Upper lobe of right lung (tissue), 1 donor: ENCODE data around the gene MCM10. TPM values are rescaled to one million over a fixed set of nuclear protein-coding genes. Genes with fewer than 3 reads are reported as not detected.
A peak's percentile ranks its signal among the peaks of the same experiment; 100 is the strongest.

Experiments
- ATAC-seq: fragments of 200-7000 bp; cut with Tn5 transposase; one replicate; pipeline ENCODE4 v1.9.1; 2020; ENCODE audit warnings: mild to moderate bottlenecking, moderate library complexity
- DNase-seq: peaks from one replicate; pipeline ENCODE4 v3.0.0-alpha.2; 2020
- H3K27ac ChIP-seq: fragments of 200-600 bp; one replicate; pipeline ENCODE4 v1.8.0; 2022
- H3K27me3 ChIP-seq: fragments of 200-600 bp; one replicate; pipeline ENCODE4 v1.8.0; 2022; ENCODE audit warnings: mild to moderate bottlenecking
- H3K36me3 ChIP-seq: fragments of 200-600 bp; one replicate; pipeline ENCODE4 v1.8.0; 2022
- H3K4me1 ChIP-seq: fragments of 200-600 bp; one replicate; pipeline ENCODE4 v1.8.0; 2022
- H3K4me3 ChIP-seq: fragments of 200-600 bp; one replicate; pipeline ENCODE4 v1.8.0; 2022; ENCODE audit warnings: mild to moderate bottlenecking
- H3K9me3 ChIP-seq: fragments of 200-600 bp; one replicate; pipeline ENCODE4 v1.8.0; 2022
- CTCF ChIP-seq: fragments of 200-600 bp; IDR thresholded peaks from one replicate; pipeline ENCODE4 v1.8.0; 2022; ENCODE audit warnings: antibody characterized with exemption
- intact Hi-C: fragments of 100-400 bp; cut with DNase I; formaldehyde crosslinking; loops from one replicate; pipeline ENCODE4 v1.11.0; 2022
- total RNA-seq: library from RNA; stranded (reverse); fragmentation: NEBNext Ultra II Directional; extraction: Animal tissue kit (Norgen Biotek cat#: 25700); gene quantifications from one replicate; pipeline ENCODE4 v1.2.1, GENCODE V29; 2021
- donor health status: DM: no; HTN: yes; CAD: no; lungs with severe emphysema.

Gene MCM10
- total RNA-seq, 1 donor from 2014 or later: 0.78 TPM

GRCh38 chr10:13222151-13222550 lies 60.8 kb downstream of the MCM10 start:
- Histone ChIP-seq H3K4me1 (no peaks in the 10 kb centered on the region), H3K4me3 (no peak overlapping the region), H3K9me3 (no peaks in the 10 kb centered on the region), H3K27ac (no peak overlapping the region), H3K36me3 (no peaks in the 10 kb centered on the region), H3K27me3 (no peaks in the 10 kb centered on the region)
- no peak for TF ChIP-seq CTCF
- peak; percentile 29 for ATAC-seq
- intact Hi-C loops: no loop called here
- DNase-seq: peak; percentile 40

GRCh38 chr10:13222566-13222965 lies 61.2 kb downstream of the MCM10 start:
- Histone ChIP-seq H3K4me3 (no peak overlapping the region), H3K27me3 (no peaks in the 10 kb centered on the region), H3K27ac (no peak overlapping the region), H3K4me1 (no peaks in the 10 kb centered on the region), H3K36me3 (no peaks in the 10 kb centered on the region), H3K9me3 (no peaks in the 10 kb centered on the region)
- ATAC-seq (no peak), DNase-seq (peak; percentile 19)
- no peak for TF ChIP-seq CTCF
- intact Hi-C loops: no loop called here

- intact Hi-C loops: no loop called here
- DNase-seq (no peak), ATAC-seq (no peak)
- Histone ChIP-seq H3K36me3 (no peaks in the 10 kb centered on the region), H3K9me3 (no peaks in the 10 kb centered on the region), H3K27me3 (no peaks in the 10 kb centered on the region), H3K4me3 (no peak overlapping the region), H3K4me1 (no peaks in the 10 kb centered on the region), H3K27ac (no peak overlapping the region)
- no peak for TF ChIP-seq CTCF
Observed at GRCh38 chr10:13223241-13223640, 61.9 kb downstream of the MCM10 start.

GRCh38 chr10:13224210-13224995 lies 63.0 kb downstream of the MCM10 start:
- TF ChIP-seq CTCF: no peak
- intact Hi-C loops: no loop called here
- peak; percentile 47 for DNase-seq

GRCh38 chr10:13225601-13226000 lies 64.2 kb downstream of the MCM10 start:
- Histone ChIP-seq H3K9me3 (no peaks in the 10 kb centered on the region), H3K27me3 (no peaks in the 10 kb centered on the region), H3K4me1 (no peaks in the 10 kb centered on the region), H3K4me3 (no peak overlapping the region), H3K27ac (no peak overlapping the region), H3K36me3 (no peaks in the 10 kb centered on the region)
- intact Hi-C loops: no loop called here
- DNase-seq: peak; percentile 19
- no peak for TF ChIP-seq CTCF
- no peak for ATAC-seq

More at GRCh38 chr10:13224210-13224995, 63.0 kb downstream of the MCM10 start:
- Histone ChIP-seq H3K27me3 (no peaks in the 10 kb centered on the region), H3K36me3 (no peaks in the 10 kb centered on the region), H3K4me3 (no peak overlapping the region), H3K27ac (no peak overlapping the region), H3K4me1 (no peaks in the 10 kb centered on the region), H3K9me3 (no peaks in the 10 kb centered on the region)
- ATAC-seq: no peak
